GM12864 (cell line): Measurements from ENCODE around the gene DOK5.

ENCODE experiments used
- DNase-seq: peaks from one replicate; pipeline ENCODE4 v3.0.0-alpha.2; 2011; ENCODE audit warnings: low read depth
- H3K4me3 ChIP-seq: 2 replicates; pipeline ENCODE4 v1.5.1; 2011; ENCODE audit warnings: mild to moderate bottlenecking, low read depth, low read length, control low read depth
- CTCF ChIP-seq: IDR thresholded peaks from 2 replicates; pipeline ENCODE4 v1.5.1; 2011; ENCODE audit warnings: low read depth, mild to moderate bottlenecking, moderate library complexity, low read length, control low read depth, inconsistent platforms; ENCODE audit errors: missing control alignments

The DOK5 gene

DNA sequence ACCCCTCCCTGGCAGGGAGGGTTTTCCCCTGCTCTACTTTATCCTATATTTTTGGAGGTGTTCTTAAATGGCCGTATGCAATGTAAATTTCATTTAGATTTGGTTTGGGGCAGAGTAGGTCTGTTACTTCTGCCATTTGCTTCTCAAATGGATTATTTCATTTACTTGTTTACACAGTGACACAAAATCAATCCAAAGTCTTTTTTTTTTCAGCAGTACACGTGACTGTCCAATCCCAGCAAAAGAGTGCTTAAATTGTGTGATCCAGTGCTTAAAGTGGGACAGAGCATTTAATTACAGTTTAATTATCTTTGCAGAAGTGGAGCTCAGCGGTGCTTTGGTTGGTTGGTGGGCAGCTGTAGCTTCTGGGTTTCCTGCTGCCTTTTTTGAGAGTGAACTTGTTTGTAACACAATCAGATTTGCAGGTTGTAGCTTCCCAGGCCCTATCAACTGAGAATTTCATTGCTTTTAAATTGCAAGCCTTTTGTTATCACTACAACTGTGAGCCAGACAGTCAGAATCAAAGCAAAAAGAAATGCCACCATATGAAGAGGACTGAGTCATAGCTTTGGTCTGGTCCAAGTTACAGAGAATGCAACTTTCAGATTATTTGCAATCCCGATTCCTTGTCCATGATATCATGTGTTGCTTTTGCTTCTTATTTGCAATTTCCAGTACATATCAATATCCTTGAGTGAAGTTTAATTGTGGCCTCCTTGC lies 216.9 kb downstream of the DOK5 start:
- no peak overlapping the region for H3K4me3 ChIP-seq
- DNase-seq = no peak
- no peak for TF ChIP-seq CTCF

DNA sequence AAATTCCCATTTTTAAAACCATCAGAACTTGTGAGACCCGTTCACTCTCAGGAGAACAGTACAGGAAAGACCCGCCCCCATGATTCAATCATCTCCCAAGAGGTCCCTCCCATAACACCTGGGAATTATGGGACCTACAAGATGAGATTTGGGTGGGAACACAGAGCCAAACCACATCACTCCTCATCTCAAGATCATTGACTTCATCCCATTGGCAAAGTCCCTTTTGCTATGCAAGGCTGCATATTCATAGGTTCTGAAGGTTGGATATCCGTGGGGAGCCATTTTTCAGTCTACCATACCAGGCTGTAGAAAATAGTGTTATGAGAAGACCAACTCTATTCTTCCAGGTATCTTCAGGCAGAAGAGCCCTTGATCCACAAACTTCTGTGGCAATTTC lies 219.1 kb downstream of the DOK5 start:
- no peak overlapping the region for H3K4me3 ChIP-seq
- no peak for DNase-seq
- no peak for TF ChIP-seq CTCF

DNA sequence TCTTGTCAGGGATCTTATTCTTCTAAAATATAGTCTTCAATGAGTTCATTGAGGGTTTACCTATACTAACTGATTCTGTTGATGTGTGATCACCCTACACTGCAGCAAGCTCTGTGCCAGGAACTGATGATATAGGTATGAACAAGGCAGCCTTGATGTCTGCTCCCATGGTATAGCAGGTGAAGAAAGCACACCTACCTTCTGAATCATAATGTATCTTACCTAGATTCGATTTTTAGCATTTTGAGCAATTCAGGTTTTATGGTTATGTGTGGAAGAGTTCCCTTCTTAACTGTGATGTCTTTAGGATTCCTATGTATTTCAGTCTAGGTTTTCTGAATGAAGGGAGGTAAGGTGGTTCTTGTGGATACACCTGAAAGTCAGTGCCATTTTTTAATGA lies 223.0 kb downstream of the DOK5 start:
- no peak for TF ChIP-seq CTCF
- no peak overlapping the region for H3K4me3 ChIP-seq
- no peak for DNase-seq
